Activated effector memory CD4-positive, alpha-beta T cell treated with anti-CD3 and anti-CD28 coated beads, Interleukin-2, amount 50 U/mL, for 16 hours (primary cell): ENCODE results near the gene ADGRB3.
"Not testable (repeated sequence)": the region's sequence is repeated elsewhere in the genome, so short reads cannot be mapped to it uniquely, and the experiment has no call there.

ENCODE experiments used
- DNase-seq: peaks from one replicate; pipeline ENCODE4 v3.0.0-alpha.2; 2020

Gene ADGRB3

DNA sequence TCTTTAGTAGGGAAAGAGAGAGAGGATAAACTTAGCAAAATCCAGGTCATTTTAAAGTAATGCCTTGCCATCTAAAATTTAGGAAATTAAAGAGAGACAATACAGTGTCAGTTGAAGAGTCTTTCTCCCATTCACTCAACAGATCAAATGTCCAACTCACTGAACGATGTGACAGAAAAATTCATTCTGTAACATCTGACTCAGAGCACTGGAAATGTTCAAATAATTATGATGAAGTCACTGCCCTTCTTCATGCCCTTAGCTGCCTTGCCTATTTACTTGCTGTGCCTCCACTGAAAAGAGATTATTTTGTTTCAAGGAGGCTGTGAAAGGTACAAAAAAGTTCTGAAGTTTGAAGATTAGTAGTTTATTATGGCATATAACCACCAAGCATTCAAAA, 434.8 kb downstream of the ADGRB3 start:
- DNase-seq: no peak

- DNase-seq: no peak
Measured at GRCh38 chr6:69072796-69073195, 437.7 kb downstream of the ADGRB3 start.

- no peak for DNase-seq
Measured at GRCh38 chr6:69084746-69085335, 449.8 kb downstream of the ADGRB3 start.

GRCh38 chr6:69086689-69087088, 451.6 kb downstream of the ADGRB3 start:
- DNase-seq: no peak

DNA sequence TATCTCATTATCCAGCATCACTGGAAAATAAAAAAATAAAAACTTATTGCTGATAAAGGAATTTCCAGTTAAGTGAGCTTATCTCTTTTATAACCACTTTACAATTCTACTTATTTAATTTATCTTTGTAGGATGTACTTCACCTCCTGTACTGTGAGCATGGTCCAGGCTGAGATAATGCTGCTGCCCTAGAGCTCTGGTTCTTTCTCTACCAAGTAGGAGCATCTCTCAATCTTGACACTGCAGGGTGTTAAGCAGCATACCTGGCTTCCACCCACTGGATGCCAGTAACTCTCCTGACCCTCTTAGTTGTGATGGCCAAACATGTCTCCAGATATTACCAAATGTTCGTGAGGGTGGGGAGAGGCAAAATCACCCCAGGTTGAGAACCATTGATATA, 454.5 kb downstream of the ADGRB3 start:
- DNase-seq: no peak

GRCh38 chr6:69090132-69090531, 455.1 kb downstream of the ADGRB3 start:
- no peak for DNase-seq

GRCh38 chr6:69096681-69097080, 461.6 kb downstream of the ADGRB3 start:
- DNase-seq: no peak

DNA sequence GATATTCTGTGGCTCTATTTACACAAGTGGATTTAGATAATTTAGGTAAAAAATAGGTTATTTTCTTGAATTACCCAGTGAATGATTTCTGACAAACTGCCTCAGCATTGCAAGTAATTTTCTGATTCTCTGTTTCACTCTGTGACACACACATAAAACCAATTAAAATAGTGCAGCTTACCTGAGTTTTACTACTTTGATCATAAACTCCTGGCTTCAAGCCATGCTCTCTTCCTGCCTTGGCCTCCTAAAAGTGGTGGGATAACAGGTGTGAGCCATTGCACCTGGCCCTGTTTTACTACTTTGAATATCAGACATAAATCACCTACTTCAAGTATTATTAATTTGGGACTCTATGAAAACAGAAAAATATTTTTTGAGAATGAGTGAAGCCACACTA, 462.9 kb downstream of the ADGRB3 start:
- DNase-seq: no peak

DNA sequence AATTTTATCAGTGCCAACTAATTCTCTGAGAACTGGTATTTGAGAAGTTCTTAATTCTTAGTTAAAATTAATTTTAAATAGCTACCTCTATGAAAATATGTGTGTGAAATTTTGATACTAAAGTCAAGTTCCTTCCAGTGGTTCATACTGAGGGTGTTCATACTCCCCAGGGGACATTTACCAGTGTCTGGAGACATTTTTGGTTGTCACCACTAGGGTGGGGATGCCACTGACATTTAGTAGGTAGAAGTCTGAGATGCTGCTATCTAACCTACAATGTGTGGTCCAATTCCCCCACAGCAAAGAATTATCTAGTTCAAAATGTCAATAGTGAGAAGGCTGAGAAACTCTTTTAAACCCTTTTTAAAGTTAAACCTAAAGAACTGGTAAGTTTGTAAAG, 463.8 kb downstream of the ADGRB3 start:
- no peak for DNase-seq

DNA sequence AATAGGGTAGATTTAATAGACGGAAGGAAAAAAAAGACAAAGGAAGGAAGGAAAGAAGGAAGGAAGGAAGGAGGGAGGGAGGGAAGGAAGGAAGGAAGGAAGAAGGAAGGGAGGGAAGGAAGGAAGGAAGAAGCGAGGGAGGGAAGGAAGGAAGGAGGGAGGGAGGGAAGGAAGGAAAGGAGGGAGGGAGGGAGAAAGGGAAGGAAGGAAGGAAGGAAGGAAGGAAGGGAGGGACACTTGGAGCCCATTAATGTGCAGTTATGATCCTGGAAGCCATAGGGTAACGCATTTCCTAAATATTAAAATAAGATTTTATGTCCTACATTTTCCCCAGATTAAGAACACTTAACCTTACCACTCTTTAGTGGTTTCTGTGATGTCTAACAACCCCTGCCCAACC, 465.7 kb downstream of the ADGRB3 start:
- DNase-seq: no peak

- DNase-seq: no peak
Measured at GRCh38 chr6:69102416-69102815, 467.3 kb downstream of the ADGRB3 start.

GRCh38 chr6:69105288-69105687, 470.2 kb downstream of the ADGRB3 start:
- DNase-seq: no peak

GRCh38 chr6:69106511-69106910, 471.4 kb downstream of the ADGRB3 start:
- DNase-seq: no peak

DNA sequence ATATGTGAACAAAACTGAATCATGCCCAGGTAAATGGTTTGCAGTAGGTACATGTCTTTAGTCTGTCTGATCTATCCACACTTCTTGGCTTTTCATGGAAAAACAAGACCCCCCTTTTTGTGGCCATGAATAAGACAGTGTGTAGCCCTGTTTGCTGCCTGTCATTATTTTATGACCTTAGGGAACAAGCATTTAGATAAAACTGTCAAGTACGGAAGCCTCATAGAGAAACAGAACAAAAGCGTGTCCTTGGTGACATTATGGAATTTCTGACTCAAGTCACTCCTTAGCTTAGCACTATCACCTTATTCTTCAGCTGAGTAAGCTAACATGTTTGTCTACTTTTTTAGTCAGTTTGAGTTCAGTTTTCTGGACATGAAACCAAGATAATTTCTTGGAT, 476.2 kb downstream of the ADGRB3 start:
- no peak for DNase-seq

DNA sequence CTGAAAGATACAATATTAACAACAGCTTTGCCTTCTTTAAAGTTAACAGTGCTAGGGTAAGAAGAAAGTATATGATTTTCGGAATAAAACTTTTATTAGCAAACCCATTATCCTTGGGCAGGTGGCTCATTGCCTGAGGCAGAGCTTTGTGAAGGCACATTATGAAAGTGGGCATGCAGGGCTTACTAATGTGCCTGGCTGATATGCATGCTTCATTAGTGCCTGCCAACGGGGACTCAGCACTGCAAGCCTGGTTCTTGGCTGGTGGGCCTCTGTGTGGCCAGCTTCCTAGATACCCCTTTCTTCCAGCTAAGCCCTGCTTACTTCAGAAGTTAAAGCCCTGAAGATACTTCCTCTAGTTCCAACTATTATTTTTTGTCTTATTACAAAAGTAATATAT, 481.6 kb downstream of the ADGRB3 start:
- DNase-seq: no peak

- DNase-seq: not testable (repeated sequence)
Measured at GRCh38 chr6:69121461-69122406, 486.7 kb downstream of the ADGRB3 start.

- DNase-seq: no peak
Measured at GRCh38 chr6:69122407-69122773, 487.3 kb downstream of the ADGRB3 start.

- DNase-seq: no peak
Measured at GRCh38 chr6:69128411-69128810, 493.3 kb downstream of the ADGRB3 start.

DNA sequence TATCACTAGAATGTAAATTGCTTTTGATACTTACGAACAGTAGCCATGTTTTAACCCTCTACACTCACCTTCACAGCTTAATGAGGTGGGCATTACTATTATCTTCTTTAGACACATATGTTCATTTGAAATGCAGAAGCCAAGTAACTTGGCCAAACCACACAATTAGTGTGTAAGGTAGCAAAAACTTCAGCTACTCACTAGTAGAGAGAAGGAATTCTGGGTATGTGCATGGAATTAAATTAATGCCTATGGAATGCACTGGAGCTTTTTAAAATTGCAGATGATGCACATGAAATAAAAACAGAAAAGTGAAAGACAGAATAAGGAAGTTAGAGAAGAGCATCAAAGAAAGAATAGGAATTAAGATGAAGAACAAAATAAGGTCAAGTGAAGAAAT, 494.0 kb downstream of the ADGRB3 start:
- DNase-seq: no peak

DNA sequence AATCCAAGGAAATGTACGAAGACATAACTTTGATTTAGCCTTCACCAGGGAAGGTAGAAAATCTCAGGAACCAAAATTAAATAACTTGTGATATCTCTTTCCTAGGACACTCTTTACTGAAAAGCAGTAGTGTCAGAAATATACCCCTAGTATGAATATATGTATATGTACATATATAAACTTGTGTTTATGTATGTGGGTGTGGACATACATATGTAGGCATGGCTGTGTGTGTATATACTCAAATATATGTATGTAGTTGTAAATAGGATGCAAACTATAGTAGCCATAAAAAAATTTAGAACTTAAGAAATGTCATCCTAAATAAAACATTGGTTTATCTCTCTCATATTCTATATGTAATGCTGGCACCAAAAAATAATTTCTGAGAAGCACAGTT, 500.8 kb downstream of the ADGRB3 start:
- DNase-seq: no peak

GRCh38 chr6:69138148-69138547, 503.1 kb downstream of the ADGRB3 start:
- DNase-seq: no peak

DNA sequence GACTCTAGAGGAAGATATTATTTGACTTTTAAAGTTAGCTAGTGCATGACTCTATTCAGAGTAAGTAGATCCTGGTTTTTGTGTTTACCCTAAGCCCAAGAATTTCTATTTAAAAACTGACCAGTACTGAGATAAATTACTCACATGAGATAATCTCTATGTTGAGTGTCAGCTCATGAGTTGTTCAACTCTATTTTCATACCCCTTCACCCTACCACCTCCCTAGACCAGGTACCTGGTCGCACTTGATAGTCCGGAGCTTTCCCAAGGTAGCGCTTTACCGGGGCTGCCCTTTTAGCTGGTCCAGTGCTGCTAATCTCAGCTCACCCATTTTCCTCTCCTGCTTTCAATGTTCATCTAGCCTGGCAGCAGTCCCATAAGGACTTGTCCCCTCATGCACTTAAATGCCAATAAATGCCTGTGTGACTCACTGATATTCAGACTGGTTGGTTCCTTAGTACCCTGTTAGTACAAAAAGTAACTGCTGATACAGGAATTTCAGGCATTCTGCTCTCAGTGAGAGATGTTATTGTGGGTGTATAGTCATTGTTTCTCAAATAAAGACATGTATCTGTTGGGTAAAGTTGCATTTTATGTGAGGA, 503.9 kb downstream of the ADGRB3 start:
- DNase-seq: no peak

- no peak for DNase-seq
Measured at GRCh38 chr6:69145062-69145461, 510.0 kb downstream of the ADGRB3 start.

GRCh38 chr6:69146385-69146784, 511.3 kb downstream of the ADGRB3 start:
- no peak for DNase-seq
